GM21528 (cell line): ENCODE results near the gene C2.
A peak's percentile ranks its signal among the peaks of the same experiment; 100 is the strongest.

Source experiments
- ATAC-seq: cut with Tn5 transposase; IDR thresholded peaks from one replicate; pipeline ENCODE4 v1.9.1; 2021; ENCODE audit warnings: mild to moderate bottlenecking, moderate library complexity; ENCODE audit not compliant: unreplicated experiment, low FRiP score

Gene C2

GRCh38 chr6:31952890-31953289, 25.4 kb downstream of the C2 start:
- no peak for ATAC-seq

GRCh38 chr6:31954511-31954910, 27.0 kb downstream of the C2 start:
- ATAC-seq = no peak

GRCh38 chr6:31956796-31957195, 29.3 kb downstream of the C2 start:
- no peak for ATAC-seq

GRCh38 chr6:31958412-31958740, 30.9 kb downstream of the C2 start:
- ATAC-seq = peak; percentile 15

GRCh38 chr6:31958741-31959739, 31.5 kb downstream of the C2 start, which contains the start of the genes NELFE and SKIC2:
Gene NELFE (minus strand): TSS chr6:31958971. CDS start chr6:31958446, 525 bp downstream.
Gene SKIC2 (plus strand): TSS chr6:31959175. CDS start chr6:31959193, 18 bp downstream.
- peak; percentile 84 for ATAC-seq

GRCh38 chr6:31961616-31962015, 34.1 kb downstream of the C2 start:
- no peak for ATAC-seq

GRCh38 chr6:31963921-31964320, 36.4 kb downstream of the C2 start:
- no peak for ATAC-seq

- no peak for ATAC-seq
These were observed 38.2 kb downstream of the C2 start for GRCh38 chr6:31965700-31966099.

GRCh38 chr6:31966506-31966905, 39.0 kb downstream of the C2 start:
- ATAC-seq = no peak

- ATAC-seq = no peak
These were observed 39.7 kb downstream of the C2 start for GRCh38 chr6:31966997-31967925.

GRCh38 chr6:31967926-31968320, 40.4 kb downstream of the C2 start:
- no peak for ATAC-seq

- no peak for ATAC-seq
These were observed 40.8 kb downstream of the C2 start for GRCh38 chr6:31968326-31968725.

- ATAC-seq = no peak
These were observed 41.5 kb downstream of the C2 start for GRCh38 chr6:31968791-31969711.

- no peak for ATAC-seq
These were observed 42.4 kb downstream of the C2 start for GRCh38 chr6:31969712-31970603.

GRCh38 chr6:31970604-31971271, 43.2 kb downstream of the C2 start:
- no peak for ATAC-seq

- ATAC-seq = no peak
These were observed 43.9 kb downstream of the C2 start for GRCh38 chr6:31971279-31971992.

- peak; percentile 80 for ATAC-seq
These were observed 44.6 kb downstream of the C2 start, which contains the start of gene DXO for GRCh38 chr6:31971993-31972708. Gene DXO (minus strand): TSS chr6:31972138. CDS start chr6:31971675, 463 bp downstream.
